Neural cell (in vitro differentiated cells): ENCODE measurements around the gene VPS41.

Experiments
- CTCF ChIP-seq: fragments of 450-650 bp; IDR thresholded peaks from 2 replicates; pipeline ENCODE4 v1.5.1; 2014; ENCODE audit warnings: antibody characterized with exemption, mild to moderate bottlenecking, moderate library complexity; ENCODE audit not compliant: poor library complexity, severe bottlenecking
- POLR2AphosphoS5 ChIP-seq: IDR thresholded peaks from 2 replicates; pipeline ENCODE4 v1.6.1; 2012
- RAD21 ChIP-seq: fragments of 450-650 bp; conservative IDR thresholded peaks from 2 replicates; pipeline ENCODE4 v1.6.1; 2014; ENCODE audit warnings: antibody characterized with exemption, mild to moderate bottlenecking, moderate library complexity
- REST ChIP-seq: IDR thresholded peaks from 2 replicates; pipeline ENCODE4 v1.6.1; 2012; ENCODE audit warnings: borderline replicate concordance
- SMC3 ChIP-seq: fragments of 450-650 bp; conservative IDR thresholded peaks from 2 replicates; pipeline ENCODE4 v1.6.1; 2014; ENCODE audit warnings: antibody characterized with exemption, mild to moderate bottlenecking, moderate library complexity; ENCODE audit not compliant: poor library complexity

GRCh38 chr7:38830826-38831225 is 78.2 kb downstream of the VPS41 start:
- TF ChIP-seq CTCF (no peak), REST (no peak), POLR2AphosphoS5 (no peak), RAD21 (no peak), SMC3 (no peak)
